Frontal cortex (tissue), 4 donors: ENCODE measurements around the gene TRA2A. TPM values are rescaled to one million over a fixed set of nuclear protein-coding genes. Genes with fewer than 3 reads are reported as not detected.
"Not testable (repeated sequence)": the region's sequence is repeated elsewhere in the genome, so short reads cannot be mapped to it uniquely, and the experiment has no call there.

Experiments
- DNase-seq, 2 donors: peaks; one replicate each; pipeline ENCODE4 v3.0.0; 2012; ENCODE audit warnings: low spot score in 2 of 2
- FAIRE-seq: peaks from 2 replicates; lab custom pipeline; 2012; peaks lifted over from hg19 to GRCh38; lab: Jason Lieb, UNC
- total RNA-seq: library from RNA; depleted of rRNA; stranded (reverse); fragments of >200 nt; gene quantifications from one replicate; pipeline ENCODE4 v1.2.3, GENCODE V29; 2014
- donor health status: control.
- donor health status: control.
- donor health status: control.

Gene TRA2A
- total RNA-seq = 51.4 TPM

DNA sequence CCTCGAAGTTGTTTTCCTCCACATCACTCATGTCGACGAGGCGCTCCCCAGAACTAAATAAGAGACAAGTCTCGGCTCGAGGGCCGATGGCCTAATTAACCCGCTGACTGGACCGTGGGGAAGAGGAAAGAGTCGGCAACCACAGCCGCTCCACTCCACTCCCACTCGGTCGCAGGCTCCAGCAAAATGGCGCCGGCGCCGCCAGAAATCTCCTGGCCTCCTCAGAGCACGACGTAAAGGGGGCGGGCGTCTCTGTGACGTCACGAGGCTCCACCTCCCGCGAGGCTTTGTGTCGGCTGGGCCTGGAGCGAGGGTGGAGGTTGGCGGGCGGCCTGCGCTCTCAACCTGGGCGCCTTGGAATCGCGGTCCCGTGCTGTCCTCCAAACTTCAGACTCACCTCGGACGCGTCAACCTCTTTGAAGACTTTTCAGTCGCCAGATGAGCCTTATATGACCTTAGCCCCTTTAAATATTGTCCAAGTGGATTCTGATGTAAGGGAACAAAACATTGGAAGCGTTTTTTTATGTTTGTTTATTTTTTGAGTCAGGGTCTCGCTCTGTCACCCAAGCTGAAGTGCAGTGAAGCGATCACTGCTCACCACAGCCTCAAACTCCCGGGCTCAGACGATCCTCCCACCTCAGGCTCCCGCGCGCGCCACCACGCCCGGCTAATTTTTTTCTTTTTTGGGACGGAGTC lies at the start of gene TRA2A:
TRA2A (minus strand) TSS at position 188 of the 696 bp plus-strand sequence; CDS start at position 31, 157 bp downstream.
- FAIRE-seq (peak; percentile 40), DNase-seq (peak; percentile 82 to 96)

- FAIRE-seq = no peak
- peak; percentile 38 to 69 for DNase-seq
These were observed 38.9 kb upstream of the TRA2A start for GRCh38 chr7:23570592-23571200.

GRCh38 chr7:23558303-23558702 lies 26.5 kb upstream of the TRA2A start:
- peak; percentile 75 for FAIRE-seq
- no peak for DNase-seq

- FAIRE-seq (no peak), DNase-seq (no peak)
These were observed 15.9 kb upstream of the TRA2A start for GRCh38 chr7:23547662-23548061.

GRCh38 chr7:23546897-23547572 lies 15.3 kb upstream of the TRA2A start:
- FAIRE-seq = peak; percentile 79
- peak; percentile 50 to 78 for DNase-seq

- FAIRE-seq (no peak), DNase-seq (no peak)
These were observed 13.7 kb upstream of the TRA2A start for GRCh38 chr7:23545493-23545892.

- DNase-seq (no peak), FAIRE-seq (no peak)
These were observed 13.2 kb upstream of the TRA2A start for GRCh38 chr7:23544913-23545354.

DNA sequence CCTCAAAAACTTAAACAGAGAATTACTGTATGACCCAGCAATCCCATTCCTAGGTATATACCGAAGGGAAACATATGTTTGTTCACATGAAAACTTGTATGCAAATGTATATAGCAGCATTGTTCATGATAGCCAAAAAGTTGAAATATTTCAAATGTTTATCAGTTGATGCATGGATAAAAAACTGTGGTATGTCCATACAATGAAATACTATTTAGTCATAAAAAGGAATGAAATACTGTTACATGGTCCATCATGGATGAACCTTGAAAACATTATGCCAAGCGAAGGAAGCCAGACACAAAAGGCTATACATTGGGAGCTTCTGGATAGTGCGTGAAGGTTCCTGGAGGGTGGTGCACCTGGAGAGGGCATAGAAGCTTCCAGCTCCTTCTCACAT lies 11.0 kb upstream of the TRA2A start:
- FAIRE-seq (no peak), DNase-seq (no peak)

DNA sequence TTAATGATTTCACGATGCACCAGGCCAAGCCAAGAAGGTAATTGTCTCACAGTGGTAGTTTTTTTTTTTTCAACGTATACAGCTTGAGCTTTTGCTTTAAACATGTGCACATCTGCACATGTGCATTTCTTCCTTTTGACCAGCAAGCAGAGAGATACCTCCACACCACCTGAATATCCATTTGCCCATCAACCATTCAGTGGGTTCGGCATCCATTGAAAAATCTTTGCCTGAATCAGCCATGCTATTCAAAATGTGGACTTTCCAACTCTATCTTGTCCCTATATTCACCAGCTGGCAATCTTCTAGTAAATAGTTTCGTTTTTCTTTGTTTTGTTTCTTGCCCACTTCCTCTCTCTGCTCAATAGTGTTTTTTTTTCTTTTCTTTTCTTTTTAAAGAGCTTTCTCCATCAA lies 7.7 kb upstream of the TRA2A start:
- FAIRE-seq (no peak), DNase-seq (no peak)

- FAIRE-seq = no peak
These were observed 6.5 kb upstream of the TRA2A start for GRCh38 chr7:23538301-23538700.

GRCh38 chr7:23533238-23533604 lies 1.4 kb upstream of the TRA2A start:
- DNase-seq = no peak
- no peak for FAIRE-seq

More at GRCh38 chr7:23538301-23538700, 6.5 kb upstream of the TRA2A start:
- no peak for DNase-seq

DNA sequence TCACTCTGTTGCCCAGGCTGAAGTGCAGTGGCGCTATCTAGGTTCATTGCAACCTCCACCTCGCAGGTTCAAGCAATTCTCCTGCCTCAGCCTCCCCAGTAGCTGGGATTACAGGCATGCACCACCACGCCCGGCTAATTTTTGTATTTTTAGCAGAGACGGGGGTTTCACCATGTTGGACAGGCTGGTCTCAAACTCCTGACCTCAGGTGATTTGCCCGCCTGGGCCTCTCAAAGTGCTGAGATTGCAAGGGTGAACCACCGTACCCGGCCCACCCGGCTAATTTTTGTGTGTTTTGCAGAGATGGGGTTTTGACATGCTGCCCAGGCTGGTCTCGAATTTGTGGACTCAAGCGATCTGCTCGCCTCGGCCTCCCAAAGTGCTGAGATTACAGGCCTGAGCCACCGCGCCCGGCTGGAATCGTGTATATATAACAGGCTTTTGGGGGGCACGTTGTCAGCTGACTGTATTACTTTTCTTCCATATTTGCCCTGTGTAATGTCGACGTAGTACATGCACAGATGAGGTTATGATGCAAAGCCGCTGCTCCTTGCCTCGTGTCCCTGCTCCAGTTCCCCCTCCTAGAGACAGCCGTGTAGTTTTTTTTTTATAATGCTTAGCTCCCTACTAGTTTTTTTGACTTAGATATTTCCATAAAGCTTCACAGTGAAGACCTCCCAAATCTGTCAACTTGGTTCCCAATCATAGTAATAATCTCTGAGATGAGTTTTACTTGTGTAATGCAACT lies 883 bp upstream of the TRA2A start:
- no peak for FAIRE-seq
- DNase-seq = no peak

- peak in 1 of 2 donors; percentile 42 for DNase-seq
- no peak for FAIRE-seq
These were observed 559 bp downstream of the TRA2A start for GRCh38 chr7:23531050-23531793.

- FAIRE-seq (no peak), DNase-seq (peak in 1 of 2 donors; percentile 24)
These were observed 1.4 kb downstream of the TRA2A start for GRCh38 chr7:23530405-23530804.

DNA sequence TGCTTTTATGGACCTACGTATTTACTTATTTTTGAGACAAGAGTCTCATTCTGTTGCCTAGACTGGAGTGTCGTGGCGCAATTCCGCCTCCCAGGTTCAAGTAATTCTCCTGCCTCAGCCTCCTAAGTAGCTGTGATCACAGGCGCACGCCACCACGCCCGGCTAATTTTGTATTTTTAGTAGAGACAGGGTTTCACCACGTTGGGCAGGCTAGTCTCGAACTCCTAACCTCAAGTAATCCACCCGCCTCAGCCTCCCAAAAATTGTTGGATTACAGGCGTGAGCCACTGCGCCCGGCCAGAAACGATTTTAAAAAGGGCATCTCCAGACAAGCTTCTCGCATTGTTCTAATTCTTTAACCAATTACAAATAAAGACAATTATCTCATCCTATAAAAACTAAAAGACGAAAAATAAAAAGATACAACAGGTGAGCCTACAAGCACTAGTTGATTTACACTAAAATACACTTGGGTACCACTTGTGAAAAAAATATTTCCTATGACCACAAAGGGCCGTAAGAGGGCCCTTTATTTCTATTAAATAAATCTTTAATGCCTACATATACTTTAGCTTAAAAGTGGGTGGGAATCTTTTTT lies 2.4 kb downstream of the TRA2A start:
- DNase-seq = no peak
- no peak for FAIRE-seq

DNA sequence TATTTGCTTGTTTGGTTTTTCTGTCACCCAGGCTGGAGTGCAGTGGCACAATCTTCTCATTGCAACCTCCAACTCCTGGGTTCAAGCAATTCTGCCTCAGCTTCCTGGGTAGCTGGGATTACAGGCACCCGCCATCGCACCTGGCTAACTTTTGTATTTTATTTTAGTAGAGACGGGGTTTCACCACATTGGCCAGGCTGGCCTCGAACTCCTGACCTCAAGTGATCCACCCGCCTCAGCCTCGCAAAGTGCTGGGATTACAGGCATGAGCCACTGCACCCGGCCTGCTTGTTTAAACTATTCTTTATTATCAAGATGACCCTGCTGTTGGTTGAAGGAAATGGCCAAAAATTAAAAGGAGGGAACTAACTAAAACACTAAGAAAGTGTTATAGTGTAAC lies 6.2 kb downstream of the TRA2A start:
- not testable (repeated sequence) for FAIRE-seq, DNase-seq

GRCh38 chr7:23524473-23524872 lies 7.3 kb downstream of the TRA2A start:
- DNase-seq (no peak), FAIRE-seq (no peak)

- FAIRE-seq (no peak), DNase-seq (no peak)
These were observed 8.2 kb downstream of the TRA2A start for GRCh38 chr7:23523486-23524075.

DNA sequence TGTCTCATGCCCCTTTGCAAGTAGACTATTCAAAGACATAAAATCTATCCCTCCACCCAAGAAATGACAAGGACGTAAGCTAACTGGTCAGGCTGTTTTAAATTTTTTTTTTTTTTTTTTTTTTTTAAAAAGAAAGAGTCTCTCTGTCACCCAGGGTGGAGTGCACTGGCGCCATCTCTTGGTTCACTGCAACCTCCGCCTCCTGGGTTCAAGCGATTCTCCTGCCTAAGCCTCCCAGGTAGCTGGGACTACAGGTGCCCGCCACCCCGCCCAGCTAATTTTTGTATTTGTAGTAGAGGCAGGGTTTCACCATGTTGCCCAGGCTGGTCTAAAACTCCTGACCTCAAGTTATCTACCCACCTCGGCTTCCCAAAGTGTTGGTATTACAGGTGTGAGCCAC lies 11.2 kb downstream of the TRA2A start:
- no peak for DNase-seq
- no peak for FAIRE-seq
